Common myeloid progenitor, CD34-positive (primary cell): Measurements from ENCODE around the gene MB.

ENCODE experiments used
- CTCF ChIA-PET: fragments of 350-600 bp; sonication (Branson Sonifier 250); formaldehyde crosslinking; loops from one replicate; lab custom pipeline; 2021; ENCODE audit warnings: antibody characterized with exemption; lab: Charles Lee
- POLR2A ChIA-PET: fragments of 350-600 bp; sonication (Branson Sonifier 250); formaldehyde crosslinking; loops from one replicate; lab custom pipeline; 2021; ENCODE audit warnings: antibody characterized with exemption; lab: Charles Lee
- DNase-seq, 3 donors: peaks; one replicate each; pipeline versions ENCODE4 v3.0.0 to v3.0.0-alpha.2; 2013
- H3K27ac ChIP-seq, 2 experiments: 1 replicate in 1 of 2; 2 replicates in 1 of 2; pipeline ENCODE4 v1.7.0; 2013; ENCODE audit warnings: inconsistent platforms in 2 of 2, low read length in 2 of 2, mild to moderate bottlenecking in 2 of 2, low read depth in 1 of 2, moderate library complexity in 1 of 2; ENCODE audit not compliant: severe bottlenecking in 2 of 2, insufficient read depth in 1 of 2, poor library complexity in 1 of 2
- H3K27me3 ChIP-seq, 5 experiments: replicated peaks in 2 of 5; 1 replicate in 3 of 5; 2 replicates in 2 of 5; pipeline versions ENCODE4 v1.6.1 to v1.7.0; 2013; ENCODE audit warnings: low read length in 4 of 5, mild to moderate bottlenecking in 2 of 5, moderate library complexity in 2 of 5, inconsistent platforms in 1 of 5; ENCODE audit not compliant: insufficient read depth in 5 of 5, control insufficient read depth in 4 of 5
- H3K36me3 ChIP-seq, 4 experiments: 1 replicate in 2 of 4; 2 replicates in 2 of 4; pipeline versions ENCODE4 v1.6.1 to v1.7.0; 2013; ENCODE audit warnings: low read length in 3 of 4, control low read depth in 1 of 4, mild to moderate bottlenecking in 1 of 4; ENCODE audit not compliant: control insufficient read depth in 4 of 4, insufficient read depth in 4 of 4
- H3K4me1 ChIP-seq, 4 experiments: 1 replicate in 3 of 4; 2 replicates in 1 of 4; pipeline versions ENCODE4 v1.6.1 to v1.7.1; 2013; ENCODE audit warnings: low read length in 3 of 4, mild to moderate bottlenecking in 3 of 4, control low read depth in 1 of 4, inconsistent platforms in 1 of 4, moderate library complexity in 1 of 4; ENCODE audit not compliant: control insufficient read depth in 4 of 4, insufficient read depth in 4 of 4; ENCODE audit errors: control extremely low read depth in 1 of 4
- H3K4me3 ChIP-seq, 7 experiments: 1 replicate in 4 of 7; 2 replicates in 3 of 7; pipeline versions ENCODE4 v1.5.1 to v1.7.0; 2013; ENCODE audit warnings: mild to moderate bottlenecking in 7 of 7, low read length in 6 of 7, moderate library complexity in 6 of 7, inconsistent platforms in 2 of 7, low read depth in 2 of 7, control low read depth in 1 of 7; ENCODE audit not compliant: insufficient read depth in 4 of 7, control insufficient read depth in 1 of 7; ENCODE audit errors: extremely low read depth in 1 of 7
- H3K9me3 ChIP-seq, 5 experiments: 1 replicate in 4 of 5; 2 replicates in 1 of 5; pipeline versions ENCODE4 v1.6.1 to v1.7.1; 2013; ENCODE audit warnings: low read length in 4 of 5, mild to moderate bottlenecking in 2 of 5, inconsistent platforms in 1 of 5, low read depth in 1 of 5, moderate library complexity in 1 of 5; ENCODE audit not compliant: control insufficient read depth in 4 of 5, insufficient read depth in 2 of 5; ENCODE audit errors: control extremely low read depth in 1 of 5
- WGBS: methylation state at CpG from one replicate; pipeline ENCODE4 v1.1.5; 2013; ENCODE audit not compliant: insufficient coverage; 5-methylcytosine and 5-hydroxymethylcytosine counted together

MB gene

DNA sequence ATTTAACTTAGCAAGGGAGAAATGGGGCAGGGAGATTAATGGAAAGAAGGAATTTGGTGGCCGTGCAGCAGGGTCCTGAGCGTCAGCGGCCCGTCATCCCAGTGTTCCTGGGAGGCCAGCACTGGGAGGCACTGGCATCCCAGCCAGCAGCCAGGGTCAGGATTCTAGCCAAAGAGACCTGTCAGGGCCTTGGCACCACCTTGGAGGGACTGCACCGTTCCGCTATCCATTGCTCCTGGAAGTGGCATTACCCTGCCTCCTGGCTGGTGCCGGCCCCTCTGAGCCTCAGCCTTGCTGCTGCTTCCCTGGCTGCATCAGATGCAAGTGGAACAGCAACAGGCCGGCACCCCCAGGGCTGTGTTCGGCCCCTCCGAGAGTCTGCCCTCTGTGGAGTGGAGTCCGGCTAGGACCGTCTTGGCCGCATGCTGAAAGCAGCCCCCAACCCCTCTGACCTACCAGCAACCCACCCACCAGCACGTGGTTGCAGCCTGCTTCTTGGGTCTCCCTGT lies 46.4 kb downstream of the MB start:
- WGBS, result 95% methylated on average over 14 of the region's 14 CpGs
- H3K27me3 ChIP-seq, result peaks cover 0 to 4% (median 0%) of the 10 kb centered on the region in 5 experiments
- no peaks in the 10 kb centered on the region for H3K36me3 ChIP-seq
- no peak overlapping the region for H3K27ac ChIP-seq
- H3K9me3 ChIP-seq, result no peaks in the 10 kb centered on the region
- no peaks in the 10 kb centered on the region for H3K4me1 ChIP-seq
- no peak overlapping the region for H3K4me3 ChIP-seq
- ChIA-PET POLR2A (no interaction called here), CTCF (interaction anchor here (1.0 to 1.2 kb wide), 2 partner anchors 10 to 11 kb away, joined by 3 read pairs; no protein-coding TSS in a partner anchor)
- no peak for DNase-seq

DNA sequence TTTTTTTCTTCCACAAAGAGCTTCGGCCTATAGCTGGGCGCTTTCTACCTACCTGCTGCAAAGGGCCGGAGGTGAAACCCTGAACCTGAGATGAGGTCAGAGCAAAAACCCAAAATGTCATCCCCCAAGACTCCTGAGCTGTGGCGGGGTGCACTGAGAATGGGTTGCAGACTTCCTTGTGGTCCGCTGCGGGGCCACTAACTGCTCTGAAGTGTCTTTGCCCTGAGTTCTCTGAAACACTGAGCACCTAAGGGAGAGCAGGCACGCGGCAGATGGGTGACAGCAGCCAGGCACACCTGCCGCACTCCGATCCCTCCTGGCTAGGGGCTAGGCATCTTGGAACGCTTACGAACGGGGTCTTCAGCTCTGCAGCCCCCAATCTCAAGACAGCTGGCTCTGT lies 47.2 kb downstream of the MB start:
- ChIA-PET POLR2A (no interaction called here), CTCF (interaction anchor here (0.6 to 1.2 kb wide), 4 partner anchors 10 to 219 kb away, joined by 3 read pairs; no protein-coding TSS in a partner anchor)
- Histone ChIP-seq H3K27ac (no peak overlapping the region), H3K4me1 (no peaks in the 10 kb centered on the region), H3K36me3 (no peaks in the 10 kb centered on the region), H3K4me3 (no peak overlapping the region), H3K27me3 (peaks cover 0 to 4% (median 0%) of the 10 kb centered on the region in 5 experiments), H3K9me3 (no peaks in the 10 kb centered on the region)
- no peak for DNase-seq
- WGBS, result 96% methylated on average over 13 of the region's 13 CpGs

DNA sequence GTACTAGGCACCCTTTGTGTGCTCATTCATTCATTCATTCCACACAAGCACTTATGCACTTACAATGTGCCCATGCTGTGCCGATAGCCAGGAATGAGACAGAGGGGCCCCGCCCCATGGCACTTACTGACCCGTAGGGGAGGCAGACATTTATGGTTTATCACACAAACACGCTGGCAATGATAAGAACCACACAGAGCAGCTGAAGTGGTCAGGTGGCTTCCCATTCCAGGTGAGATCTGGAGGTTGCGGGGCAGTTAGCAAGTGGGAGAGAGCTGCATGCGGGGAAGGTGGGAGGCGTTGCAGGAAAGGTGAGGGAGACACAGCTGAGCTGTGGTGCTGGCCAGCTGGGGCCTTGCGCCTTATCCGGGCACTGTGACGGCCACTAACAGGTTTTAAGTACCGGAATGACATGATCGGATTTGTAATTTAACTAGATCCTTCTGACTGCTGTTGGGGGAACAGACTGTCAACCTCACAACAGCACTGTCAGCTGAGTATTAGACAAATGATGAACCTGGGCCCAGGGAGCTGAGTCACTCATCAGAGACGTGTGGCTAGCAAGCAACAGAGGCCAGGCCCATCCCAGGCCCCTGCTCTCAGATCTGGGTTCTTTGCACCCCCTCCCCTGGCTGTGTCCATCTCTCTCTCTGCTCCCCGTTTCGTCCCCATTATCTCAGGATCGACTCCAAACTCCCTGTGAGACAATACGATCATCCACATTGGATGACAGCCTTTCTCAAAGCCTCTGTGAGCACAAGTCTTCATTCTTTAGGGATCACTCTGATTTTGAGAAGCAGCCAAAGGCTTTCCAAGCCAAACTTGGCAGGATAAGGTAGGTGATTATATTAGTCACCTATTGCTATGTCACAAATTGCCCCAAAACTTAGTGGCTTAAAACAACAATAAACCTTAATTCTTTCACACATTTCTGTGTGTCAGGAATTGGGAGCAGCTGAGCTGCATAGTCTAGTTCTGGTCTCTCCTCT lies 48.1 kb downstream of the MB start:
- CTCF ChIA-PET, result interaction anchor here (1.1 to 1.2 kb wide), 3 partner anchors 13 to 218 kb away, joined by 3 read pairs; no protein-coding TSS in a partner anchor
- no peaks in the 10 kb centered on the region for H3K9me3 ChIP-seq
- H3K36me3 ChIP-seq, result no peaks in the 10 kb centered on the region
- POLR2A ChIA-PET, result no interaction called here
- H3K27ac ChIP-seq, result no peak overlapping the region
- H3K27me3 ChIP-seq, result no peaks in the 10 kb centered on the region
- DNase-seq, result no peak
- no peak overlapping the region for H3K4me3 ChIP-seq
- H3K4me1 ChIP-seq, result no peaks in the 10 kb centered on the region
- WGBS, result 95% methylated on average over 13 of the region's 17 CpGs

DNA sequence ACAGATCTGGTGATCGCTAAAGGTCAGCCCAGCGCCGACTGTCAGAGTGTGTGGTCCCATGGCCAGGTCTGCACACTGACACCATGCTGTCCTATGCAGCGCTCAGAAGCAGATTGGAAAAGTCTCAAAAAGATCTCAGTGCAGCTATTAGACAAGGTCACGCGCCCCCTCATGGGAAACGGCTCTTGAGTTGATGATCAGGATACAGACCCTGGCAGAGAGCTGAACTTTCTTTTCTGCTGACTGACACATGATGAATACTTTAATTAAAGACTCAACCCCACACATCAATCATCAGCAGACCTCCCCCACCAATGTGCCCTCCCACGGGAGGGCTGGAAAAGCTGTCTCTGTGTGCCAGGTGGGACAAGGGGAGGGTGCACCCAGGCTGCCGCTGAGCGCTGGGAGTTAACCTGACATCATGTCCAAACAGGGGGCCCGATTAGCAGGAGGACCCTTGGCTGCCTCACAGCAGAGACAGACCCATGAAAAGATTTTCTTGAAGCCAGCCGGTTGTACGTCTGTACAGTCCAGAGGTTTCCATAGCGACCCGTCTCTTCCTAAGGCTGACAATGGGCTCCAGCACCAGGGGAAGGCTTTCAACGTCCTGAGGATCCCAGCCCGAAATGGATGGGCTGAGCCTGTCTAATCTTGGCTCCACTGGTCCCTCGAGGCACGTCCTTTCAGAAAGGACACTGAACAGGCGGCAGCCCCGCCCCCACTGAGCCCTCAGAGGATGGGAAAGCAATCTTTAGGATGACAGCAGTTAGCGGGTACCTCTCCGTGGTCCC lies 49.6 kb downstream of the MB start:
- Histone ChIP-seq H3K27ac (no peak overlapping the region), H3K36me3 (no peaks in the 10 kb centered on the region), H3K27me3 (no peaks in the 10 kb centered on the region), H3K9me3 (no peaks in the 10 kb centered on the region), H3K4me3 (no peak overlapping the region), H3K4me1 (no peaks in the 10 kb centered on the region)
- ChIA-PET CTCF (interaction anchor here (1.1 kb wide), 1 partner anchor 17 kb away, joined by 3 read pairs; no protein-coding TSS in a partner anchor), POLR2A (no interaction called here)
- no peak for DNase-seq
- 89% methylated on average over 23 of the region's 23 CpGs for whole genome bisulfite sequencing

DNA sequence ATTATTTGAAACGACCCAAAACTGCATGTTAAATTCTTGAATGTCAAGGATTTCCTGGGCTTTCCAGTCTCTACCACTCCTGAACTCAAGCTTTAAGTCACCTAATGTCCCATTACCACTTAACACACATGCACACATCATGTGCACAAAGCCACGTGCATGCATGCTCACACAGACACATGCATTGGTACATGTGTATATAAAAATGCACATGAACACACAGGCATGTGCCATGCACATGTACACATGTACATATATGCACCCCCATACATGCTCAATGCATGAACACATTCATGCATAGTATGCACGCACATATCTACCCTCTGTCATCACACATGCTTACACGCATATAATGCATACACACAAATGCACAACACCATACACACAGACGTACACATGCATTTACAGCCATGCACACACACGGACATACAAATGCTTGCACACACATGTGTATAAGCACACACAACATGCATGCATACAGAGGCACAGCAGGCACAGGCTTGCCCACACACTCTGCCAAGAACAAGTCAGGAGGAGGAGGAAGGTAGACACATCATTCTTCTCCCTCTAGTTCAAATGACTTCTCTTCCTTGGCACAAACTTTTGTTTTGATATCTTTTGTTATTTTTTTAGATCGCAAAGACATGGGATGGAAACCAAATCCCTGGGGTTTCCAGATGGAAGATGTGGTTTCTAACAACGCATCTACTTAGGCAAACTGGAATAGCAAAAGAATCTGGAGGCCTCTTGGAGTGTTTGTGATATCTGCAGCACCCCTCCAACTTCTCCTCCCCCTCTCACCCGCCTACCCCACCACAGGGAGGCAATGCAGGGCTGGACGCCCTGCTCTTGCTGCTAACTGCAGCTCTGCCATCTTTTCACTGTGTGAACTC lies 51.9 kb downstream of the MB start:
- 81% methylated on average over 5 of the region's 10 CpGs for WGBS
- no peaks in the 10 kb centered on the region for H3K36me3 ChIP-seq
- DNase-seq, result no peak
- POLR2A ChIA-PET, result no interaction called here
- no peaks in the 10 kb centered on the region for H3K9me3 ChIP-seq
- CTCF ChIA-PET, result interaction anchor here (1.1 kb wide), 1 partner anchor 17 kb away, joined by 3 read pairs; no protein-coding TSS in a partner anchor
- no peak overlapping the region for H3K4me3 ChIP-seq
- no peaks in the 10 kb centered on the region for H3K4me1 ChIP-seq
- H3K27ac ChIP-seq, result no peak overlapping the region
- H3K27me3 ChIP-seq, result peaks cover 0 to under 1% (median 0%) of the 10 kb centered on the region in 5 experiments

DNA sequence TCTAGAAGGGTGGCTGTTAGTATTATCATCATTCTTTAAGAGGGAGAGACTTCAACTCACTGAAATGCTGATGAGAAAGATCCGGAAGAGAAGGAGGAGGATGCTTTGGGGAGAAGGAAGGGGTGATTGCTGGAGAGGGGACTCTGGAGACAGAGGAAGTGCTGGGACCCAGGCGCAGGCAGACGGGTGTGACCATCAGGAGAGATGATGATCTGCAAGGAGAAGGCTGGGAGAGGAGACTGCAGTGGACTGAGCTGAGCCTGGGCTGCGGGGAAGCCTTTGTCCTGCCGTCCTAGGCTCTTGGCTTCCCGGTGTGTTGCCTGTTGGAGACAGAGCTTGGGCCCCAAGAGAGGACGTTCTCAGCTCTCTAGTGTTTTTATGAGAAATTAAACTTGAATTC lies 53.9 kb downstream of the MB start:
- ChIA-PET POLR2A (no interaction called here), CTCF (interaction anchor here (1.2 kb wide), 1 partner anchor 19 kb away, joined by 3 read pairs; no protein-coding TSS in a partner anchor)
- H3K4me1 ChIP-seq, result peaks cover 0 to 6% (median 3%) of the 10 kb centered on the region in 4 experiments
- DNase-seq, result no peak
- H3K36me3 ChIP-seq, result no peaks in the 10 kb centered on the region
- no peaks in the 10 kb centered on the region for H3K9me3 ChIP-seq
- 87% methylated on average over 7 of the region's 7 CpGs for WGBS
- no peak overlapping the region for H3K4me3 ChIP-seq
- peaks cover 0 to 2% (median 0%) of the 10 kb centered on the region in 5 experiments for H3K27me3 ChIP-seq
- H3K27ac ChIP-seq, result no peak overlapping the region
